SIG-M5 treated with dmso at 0.1 percent for 504 hours (cell line): Measurements from ENCODE around the gene LAMC3.
"Not testable (repeated sequence)": the region's sequence is repeated elsewhere in the genome, so short reads cannot be mapped to it uniquely, and the experiment has no call there.

Experiments used
- DNase-seq: peaks from one replicate; lab custom pipeline; 2025; ENCODE audit not compliant: unreplicated experiment; lab: John Stamatoyannopoulos, UW

The LAMC3 gene

GRCh38 chr9:130990978-130991777, 17.8 kb upstream of the LAMC3 start:
- no peak for DNase-seq

- no peak for DNase-seq
These were observed 16.9 kb upstream of the LAMC3 start for GRCh38 chr9:130991778-130992681.

- no peak for DNase-seq
These were observed 16.3 kb upstream of the LAMC3 start for GRCh38 chr9:130992682-130993032.

GRCh38 chr9:130993303-130994030, 15.5 kb upstream of the LAMC3 start:
- DNase-seq: no peak

GRCh38 chr9:130994135-130995085, 14.6 kb upstream of the LAMC3 start:
- no peak for DNase-seq

- DNase-seq: peak; percentile 64
These were observed 13.6 kb upstream of the LAMC3 start for GRCh38 chr9:130995086-130996011.

- DNase-seq: no peak
These were observed 12.8 kb upstream of the LAMC3 start for GRCh38 chr9:130996205-130996604.

GRCh38 chr9:130996676-130997394, 12.1 kb upstream of the LAMC3 start:
- DNase-seq: no peak

GRCh38 chr9:130997395-130997684, 11.6 kb upstream of the LAMC3 start:
- no peak for DNase-seq

GRCh38 chr9:130997925-130998596, 10.9 kb upstream of the LAMC3 start:
- peak; percentile 61 for DNase-seq

- no peak for DNase-seq
These were observed 10.3 kb upstream of the LAMC3 start for GRCh38 chr9:130998597-130999244.

- no peak for DNase-seq
These were observed 9.7 kb upstream of the LAMC3 start for GRCh38 chr9:130999245-130999623.

GRCh38 chr9:131000526-131000925, 8.4 kb upstream of the LAMC3 start:
- not testable (repeated sequence) for DNase-seq

- no peak for DNase-seq
These were observed 8.0 kb upstream of the LAMC3 start for GRCh38 chr9:131001021-131001420.

GRCh38 chr9:131001990-131002389, 7.0 kb upstream of the LAMC3 start:
- no peak for DNase-seq

GRCh38 chr9:131006601-131007000, 2.4 kb upstream of the LAMC3 start:
- no peak for DNase-seq

- no peak for DNase-seq
These were observed 888 bp upstream of the LAMC3 start for GRCh38 chr9:131008086-131008485.

GRCh38 chr9:131008563-131008908, 438 bp upstream of the LAMC3 start:
- no peak for DNase-seq
